ENCODE measurements around the gene SYT11. TPM values are rescaled to one million over a fixed set of nuclear protein-coding genes. Genes with fewer than 3 reads are reported as not detected.

The SYT11 gene
- total RNA-seq, 4 donors from 2014 or later: 0.87 to 5.3 (median 2.7) TPM

GRCh38 chr1:155840386-155840785 is 19.0 kb upstream of the SYT11 start:
- no peak for DNase-seq
- Histone ChIP-seq H3K9me3 (no peaks in the 10 kb centered on the region), H3K27me3 (no peaks in the 10 kb centered on the region), H3K27ac (no peak overlapping the region), H3K4me3 (no peak overlapping the region), H3K4me1 (peaks cover 0 to 22% (median 0%) of the 10 kb centered on the region in 3 donors), H3K36me3 (peaks cover 4 to 43% (median 6%) of the 10 kb centered on the region in 3 donors)
- intact Hi-C loops (cut with DNase I): no loop called here
- TF ChIP-seq, protein P1, sequence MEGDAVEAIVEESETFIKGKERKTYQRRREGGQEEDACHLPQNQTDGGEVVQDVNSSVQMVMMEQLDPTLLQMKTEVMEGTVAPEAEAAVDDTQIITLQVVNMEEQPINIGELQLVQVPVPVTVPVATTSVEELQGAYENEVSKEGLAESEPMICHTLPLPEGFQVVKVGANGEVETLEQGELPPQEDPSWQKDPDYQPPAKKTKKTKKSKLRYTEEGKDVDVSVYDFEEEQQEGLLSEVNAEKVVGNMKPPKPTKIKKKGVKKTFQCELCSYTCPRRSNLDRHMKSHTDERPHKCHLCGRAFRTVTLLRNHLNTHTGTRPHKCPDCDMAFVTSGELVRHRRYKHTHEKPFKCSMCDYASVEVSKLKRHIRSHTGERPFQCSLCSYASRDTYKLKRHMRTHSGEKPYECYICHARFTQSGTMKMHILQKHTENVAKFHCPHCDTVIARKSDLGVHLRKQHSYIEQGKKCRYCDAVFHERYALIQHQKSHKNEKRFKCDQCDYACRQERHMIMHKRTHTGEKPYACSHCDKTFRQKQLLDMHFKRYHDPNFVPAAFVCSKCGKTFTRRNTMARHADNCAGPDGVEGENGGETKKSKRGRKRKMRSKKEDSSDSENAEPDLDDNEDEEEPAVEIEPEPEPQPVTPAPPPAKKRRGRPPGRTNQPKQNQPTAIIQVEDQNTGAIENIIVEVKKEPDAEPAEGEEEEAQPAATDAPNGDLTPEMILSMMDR (IDR thresholded peaks at IDR 0.05): no peak
- TF ChIP-seq POLR2A (IDR thresholded peaks at IDR 0.05): no peak
- WGBS, 2 donors: 81 to 88% methylated on average over 2 to 4 of the region's 5 CpGs

DNA sequence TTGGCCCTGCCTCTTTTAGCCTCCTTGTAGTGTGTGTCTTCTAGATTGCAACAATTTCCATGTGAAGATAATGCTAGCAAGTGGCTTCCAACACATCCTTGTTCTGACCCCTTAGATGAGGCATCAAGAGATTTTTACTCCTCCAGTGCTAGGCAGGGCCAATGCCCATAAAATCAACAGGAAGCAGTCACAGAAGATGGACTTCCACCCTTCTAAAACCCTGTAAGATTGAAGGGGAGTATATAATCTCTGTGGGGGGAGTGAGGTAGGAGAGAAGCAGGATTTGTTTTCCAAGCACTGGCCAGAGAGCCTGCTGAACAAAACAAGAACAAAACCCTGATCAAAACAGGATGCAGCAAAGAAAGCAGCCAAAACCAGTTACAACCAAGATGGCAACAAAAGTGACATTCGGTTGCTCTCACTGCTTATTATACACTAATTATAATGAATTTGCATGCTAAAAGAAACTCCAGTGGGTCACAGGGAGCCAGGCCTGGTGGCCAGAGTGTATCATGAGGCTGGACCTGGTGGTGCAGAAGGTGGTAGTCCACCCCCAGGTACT is 14.4 kb upstream of the SYT11 start:
- no peak overlapping the region for H3K27ac ChIP-seq
- WGBS, 2 donors: 65 to 89% methylated on average over 1 of the region's 1 CpG
- H3K9me3 ChIP-seq: no peaks in the 10 kb centered on the region
- H3K4me1 ChIP-seq: peaks cover 0 to 27% (median 0%) of the 10 kb centered on the region in 3 donors
- DNase-seq: no peak
- no peaks in the 10 kb centered on the region for H3K27me3 ChIP-seq
- H3K36me3 ChIP-seq: peaks cover 4 to 70% (median 6%) of the 10 kb centered on the region in 3 donors
- intact Hi-C loops (cut with DNase I): no loop called here
- TF ChIP-seq, protein P1 (IDR thresholded peaks at IDR 0.05): no peak
- TF ChIP-seq POLR2A (IDR thresholded peaks at IDR 0.05): no peak
- no peak overlapping the region for H3K4me3 ChIP-seq

DNA sequence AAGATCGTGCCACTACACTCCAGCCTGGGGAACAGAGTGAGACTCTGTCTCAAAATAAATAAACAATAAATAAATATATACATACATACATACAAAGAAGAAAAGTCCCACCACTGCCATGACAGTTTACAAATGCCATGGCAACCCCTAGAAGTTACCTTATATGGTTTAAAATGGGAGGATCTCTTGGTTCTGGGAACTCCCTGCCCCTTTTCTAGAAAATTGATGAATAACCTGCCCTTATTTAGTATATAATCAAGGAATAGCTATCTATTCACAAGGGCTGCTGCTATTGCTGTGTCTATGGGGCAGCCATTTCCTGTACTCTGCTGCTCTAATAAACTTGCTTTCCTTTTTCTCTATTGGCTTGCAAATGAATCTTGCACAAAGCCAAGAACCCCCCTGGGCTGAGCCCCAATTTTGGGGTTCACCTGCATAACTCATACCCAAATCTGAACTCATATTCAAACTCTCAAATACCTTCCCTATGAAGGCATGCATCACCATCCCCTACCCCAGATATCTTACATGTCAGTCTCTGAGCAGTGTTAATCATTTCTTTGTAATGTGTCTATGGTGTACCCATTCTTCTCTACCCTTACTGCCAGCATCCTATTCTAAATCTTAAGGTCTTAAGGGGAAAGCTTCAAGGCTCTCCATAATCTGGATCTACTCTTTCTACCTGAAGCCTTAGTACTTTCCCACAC is 11.4 kb upstream of the SYT11 start:
- intact Hi-C loops (cut with DNase I): no loop called here
- peaks cover 4 to 96% (median 15%) of the 10 kb centered on the region in 3 donors for H3K36me3 ChIP-seq
- 89 to 100% methylated on average over 1 of the region's 1 CpG for WGBS, 2 donors
- no peaks in the 10 kb centered on the region for H3K9me3 ChIP-seq
- DNase-seq: no peak
- no peak overlapping the region for H3K27ac ChIP-seq
- TF ChIP-seq, protein P1 (IDR thresholded peaks at IDR 0.05): no peak
- TF ChIP-seq POLR2A (IDR thresholded peaks at IDR 0.05): no peak
- no peaks in the 10 kb centered on the region for H3K27me3 ChIP-seq
- H3K4me3 ChIP-seq: no peak overlapping the region
- peaks cover 0 to 32% (median 0%) of the 10 kb centered on the region in 3 donors for H3K4me1 ChIP-seq

GRCh38 chr1:155850345-155850744 is 9.0 kb upstream of the SYT11 start:
- intact Hi-C loops (cut with DNase I): no loop called here
- whole genome bisulfite sequencing, 2 donors: 74 to 76% methylated on average over 3 of the region's 3 CpGs

More at GRCh38 chr1:155850345-155850744, 9.0 kb upstream of the SYT11 start:
- no peak for TF ChIP-seq POLR2A (IDR thresholded peaks at IDR 0.05)
- TF ChIP-seq, protein P1 (IDR thresholded peaks at IDR 0.05): no peak
- Histone ChIP-seq H3K36me3 (peaks cover 0 to 98% (median 22%) of the 10 kb centered on the region in 3 donors), H3K4me1 (peaks cover 0 to 12% (median 0%) of the 10 kb centered on the region in 3 donors), H3K9me3 (no peaks in the 10 kb centered on the region), H3K27me3 (no peaks in the 10 kb centered on the region), H3K27ac (no peak overlapping the region), H3K4me3 (no peak overlapping the region)
- DNase-seq: no peak
